NCI-H1105 treated with DMSO at 0.1 percent for 48 hours (cell line): ENCODE measurements around the gene LSMEM2.
"Not testable (repeated sequence)": the region's sequence is repeated elsewhere in the genome, so short reads cannot be mapped to it uniquely, and the experiment has no call there.

Source experiments
- DNase-seq: peaks from one replicate; lab custom pipeline; 2025; lab: John Stamatoyannopoulos, UW

LSMEM2 gene

DNA sequence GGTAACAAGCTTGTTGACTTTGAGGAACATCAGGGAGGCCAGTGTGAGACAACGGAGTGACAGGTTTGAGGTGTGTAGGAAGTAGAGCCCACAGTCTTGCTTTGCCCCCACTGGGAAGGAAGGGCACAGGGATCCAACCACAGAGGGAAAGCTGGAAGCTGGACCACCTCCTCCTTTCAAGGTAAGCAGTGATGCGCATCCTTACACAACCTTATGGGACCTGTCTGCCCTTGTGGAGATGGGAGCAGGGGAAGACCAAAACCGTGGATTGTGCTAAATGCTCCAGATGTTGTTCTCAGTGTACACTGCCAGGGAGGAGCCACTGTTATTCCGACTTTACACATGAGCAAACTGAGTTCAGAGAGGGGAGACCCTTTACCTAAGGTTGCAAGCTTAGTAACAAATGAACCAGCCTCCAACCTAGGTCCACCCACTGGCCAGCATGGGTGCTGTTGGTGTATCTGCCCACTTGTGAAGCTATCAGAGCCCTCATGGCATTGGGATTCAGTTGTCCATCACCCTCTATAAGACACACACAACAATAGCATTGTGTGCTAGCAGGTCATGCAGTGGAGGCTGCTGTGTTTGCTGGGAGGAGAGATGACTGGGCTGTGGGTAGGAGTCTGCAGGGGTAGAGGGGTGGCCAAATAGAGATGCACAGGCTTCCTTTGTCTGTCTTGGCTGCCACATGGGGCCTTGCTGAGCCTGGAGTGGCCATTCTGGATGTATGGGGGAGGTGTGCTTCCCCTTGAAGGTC is 586 bp upstream of the LSMEM2 start:
- no peak for DNase-seq

DNA sequence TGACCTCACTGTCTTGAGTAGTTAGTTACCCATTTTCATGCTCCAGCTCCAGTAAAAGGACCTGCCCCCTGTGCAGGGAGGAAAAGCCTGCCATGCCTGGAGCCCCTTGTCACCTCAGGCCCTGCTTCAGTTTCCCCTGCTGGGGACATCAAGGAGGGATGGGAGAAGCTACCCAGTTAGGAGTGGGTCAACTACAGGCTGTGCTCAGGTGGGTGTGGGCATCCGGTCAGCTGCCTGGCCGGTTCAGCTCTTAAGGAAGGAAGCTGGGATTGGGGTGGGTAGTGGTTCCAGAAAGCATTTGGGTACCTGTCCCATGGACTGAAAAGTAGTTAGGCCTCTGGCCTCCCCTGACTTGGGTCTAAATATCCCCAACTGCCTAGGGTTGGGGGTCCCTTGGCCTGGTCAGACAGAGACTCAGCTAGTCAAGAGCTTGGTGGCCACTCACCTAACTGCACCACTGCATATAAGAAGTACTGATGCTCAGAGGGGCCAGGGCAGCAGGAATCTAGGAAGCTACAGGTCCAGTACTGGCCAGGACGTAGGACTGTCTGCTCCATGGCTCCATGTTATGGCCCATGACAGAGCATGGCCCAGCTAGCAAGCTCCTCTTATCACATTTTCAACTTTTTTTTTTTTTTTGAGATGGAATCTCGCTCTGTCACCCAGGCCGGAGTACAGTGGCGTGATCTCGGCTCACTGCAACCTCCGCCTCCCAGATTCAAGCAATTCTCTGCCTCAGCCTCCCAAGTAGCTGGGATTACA is 549 bp downstream of the LSMEM2 start:
- DNase-seq: no peak

GRCh38 chr3:50284121-50284520 is 5.2 kb downstream of the LSMEM2 start:
- DNase-seq: not testable (repeated sequence)

- DNase-seq: no peak
Measured at GRCh38 chr3:50286322-50287227, 7.7 kb downstream of the LSMEM2 start.

- DNase-seq: no peak
Measured at GRCh38 chr3:50287262-50287661, 8.4 kb downstream of the LSMEM2 start.

GRCh38 chr3:50288387-50289007 is 9.6 kb downstream of the LSMEM2 start:
- DNase-seq: no peak

GRCh38 chr3:50289130-50289529 is 10.2 kb downstream of the LSMEM2 start:
- no peak for DNase-seq

DNA sequence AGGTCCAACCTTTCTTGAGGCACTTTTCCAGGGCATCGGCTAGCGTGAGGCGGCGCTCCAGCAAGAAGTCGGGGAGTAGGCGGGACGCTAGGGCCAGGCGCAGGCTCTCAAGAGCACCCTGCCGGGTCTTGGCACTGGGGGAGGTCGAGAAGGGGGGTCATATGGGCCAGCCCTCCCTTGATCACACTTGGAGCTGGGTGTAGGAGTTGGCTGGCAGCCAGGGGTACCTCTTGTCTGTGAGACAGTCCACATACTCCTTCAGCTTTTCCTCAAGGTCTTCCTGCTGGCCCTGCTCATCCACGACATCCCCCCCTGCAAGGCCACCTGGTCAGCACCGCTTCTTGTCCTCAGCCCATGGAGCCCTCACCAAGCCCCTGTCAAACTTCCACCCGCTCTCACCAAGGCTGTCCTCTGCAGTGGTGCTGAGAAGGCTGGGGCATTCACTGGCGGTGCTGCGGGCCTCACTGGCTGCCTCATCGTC is 11.3 kb downstream of the LSMEM2 start:
- no peak for DNase-seq

- DNase-seq: peak; percentile 89
Measured at GRCh38 chr3:50292159-50293078, 13.5 kb downstream of the LSMEM2 start, which contains the start of gene IFRD2. TSS of gene IFRD2 (minus strand) at chr3:50292429. CDS start at chr3:50292274, 155 bp downstream.

- DNase-seq: no peak
Measured at GRCh38 chr3:50293079-50293801, 14.4 kb downstream of the LSMEM2 start.

DNA sequence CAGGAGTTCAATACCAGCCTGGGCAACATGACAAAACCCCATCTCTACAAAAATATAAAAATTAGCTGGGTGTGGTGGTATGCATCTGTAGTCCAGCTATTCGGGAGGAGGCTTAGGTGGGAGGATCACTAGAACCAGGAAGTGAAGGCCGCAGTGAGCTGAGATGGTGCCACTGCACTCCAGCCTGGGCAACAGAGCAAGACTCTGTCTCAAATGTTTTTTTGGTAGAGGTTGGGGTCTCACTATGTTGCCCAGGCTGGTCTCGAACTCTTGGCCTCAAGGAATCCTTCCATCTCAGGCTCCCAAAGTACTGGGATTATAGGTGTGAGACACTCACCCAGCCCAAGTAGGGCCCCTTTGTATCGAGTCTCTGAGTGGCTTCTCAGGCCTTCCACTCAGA is 15.2 kb downstream of the LSMEM2 start:
- no peak for DNase-seq

GRCh38 chr3:50294492-50295403 is 15.9 kb downstream of the LSMEM2 start:
- DNase-seq: no peak

DNA sequence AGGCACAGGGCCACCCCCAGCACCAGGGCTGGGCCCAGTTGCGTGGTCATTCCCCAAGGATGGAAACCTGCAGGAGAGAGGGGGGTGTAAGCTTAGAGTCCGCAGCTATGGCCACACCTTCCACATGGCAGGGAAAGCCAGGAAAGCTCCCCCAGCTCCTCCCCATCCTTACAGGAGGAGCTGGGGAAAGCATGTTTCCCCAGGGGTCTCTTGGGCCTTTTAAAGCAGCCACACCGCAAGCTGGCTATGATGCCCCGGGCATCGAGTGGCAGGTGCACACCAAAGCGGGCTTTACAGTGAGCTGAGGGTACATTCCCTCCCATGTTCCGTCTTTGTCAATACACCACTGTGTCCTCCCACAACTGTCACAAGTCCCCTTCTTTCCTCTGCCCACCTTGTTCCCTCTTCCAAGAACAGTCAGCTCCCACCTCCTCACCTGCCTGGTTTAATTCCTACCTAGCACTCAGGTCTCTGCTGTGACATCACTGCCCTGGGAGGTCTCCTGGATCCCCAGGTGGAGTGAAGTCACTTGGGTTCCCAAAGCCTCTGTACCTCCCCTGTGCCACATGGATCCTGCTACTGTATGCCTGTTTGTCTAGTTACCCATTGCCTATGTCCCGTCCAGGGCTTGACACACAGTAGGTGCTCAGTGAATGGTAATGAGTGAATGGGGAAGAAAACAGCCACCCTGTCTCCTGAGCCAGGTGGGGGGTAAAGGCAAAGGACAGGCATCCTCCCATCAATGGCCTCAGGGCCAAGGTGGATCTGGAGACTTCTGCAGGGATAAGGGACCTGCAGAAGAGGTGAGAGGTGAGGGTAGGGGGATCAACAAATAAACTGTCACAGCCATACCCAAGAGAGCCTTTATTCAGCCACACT is 16.9 kb downstream of the LSMEM2 start:
- DNase-seq: no peak

- DNase-seq: no peak
Measured at GRCh38 chr3:50296721-50297383, 18.0 kb downstream of the LSMEM2 start.

DNA sequence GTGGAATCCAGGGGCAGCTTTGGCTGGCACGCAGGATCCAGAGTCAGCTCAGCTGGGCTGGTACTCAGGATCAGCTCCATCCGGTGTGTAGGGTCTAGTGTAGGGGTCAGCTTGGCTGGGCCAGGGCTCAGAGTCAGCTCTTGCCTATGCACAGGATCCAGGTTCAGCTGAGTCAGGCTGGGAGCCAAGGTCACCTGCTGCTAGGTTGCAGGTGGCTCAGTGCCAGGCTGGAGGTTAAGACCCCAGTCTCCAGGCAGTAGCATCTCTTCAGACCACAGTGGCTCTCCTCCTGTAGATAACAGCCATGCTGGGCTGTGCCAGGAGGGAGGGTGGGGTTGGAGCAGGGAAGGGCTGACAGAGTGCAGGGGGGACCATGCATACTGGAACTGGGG is 18.5 kb downstream of the LSMEM2 start:
- DNase-seq: no peak

DNA sequence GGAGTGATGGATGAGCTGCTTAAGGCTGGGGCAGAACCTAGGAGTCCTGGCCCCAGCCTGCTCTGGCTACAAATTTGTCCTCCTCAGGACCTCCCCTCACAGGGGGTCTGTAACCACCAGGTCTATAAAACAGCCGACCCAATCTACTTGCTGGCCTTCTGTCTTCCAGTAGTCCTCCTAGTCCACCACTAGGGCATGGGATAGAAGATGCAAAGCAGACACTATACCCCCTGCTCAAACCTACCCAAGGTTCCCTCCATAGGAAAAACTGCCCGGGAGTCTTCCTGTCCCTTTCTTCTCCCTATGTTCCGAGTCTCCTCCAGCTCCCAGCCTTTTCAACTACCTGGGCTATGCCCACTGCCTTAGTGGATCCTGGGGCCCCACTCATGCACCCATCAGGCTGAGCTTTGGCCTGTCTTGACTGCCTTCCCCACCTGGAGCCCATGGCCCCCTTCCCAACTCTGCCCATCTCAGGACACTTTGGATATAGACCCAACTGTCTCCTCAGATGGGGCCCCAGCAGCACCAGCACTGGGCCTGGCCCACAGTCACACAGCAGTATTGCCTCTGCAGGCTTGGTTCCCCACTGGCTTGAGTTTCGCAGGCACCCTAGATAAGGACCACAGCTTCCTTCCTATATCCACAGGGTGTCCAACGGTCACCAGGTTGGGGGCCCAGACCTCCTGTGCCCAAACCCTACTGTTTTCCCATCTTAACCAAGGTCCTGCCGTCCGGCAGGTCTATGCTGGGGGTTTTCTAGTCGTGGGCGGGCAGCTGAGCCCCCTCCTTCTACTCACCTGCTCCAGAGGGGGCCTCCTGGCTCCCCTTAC is 19.2 kb downstream of the LSMEM2 start:
- DNase-seq: no peak
